HCT116 (cell line): ENCODE results near the gene LGMN. TPM values are rescaled to one million over a fixed set of nuclear protein-coding genes. Genes with fewer than 3 reads are reported as not detected.

ENCODE experiments used
- ATAC-seq: fragments of 200-7000 bp; cut with Tn5 transposase; 2 replicates; pipeline ENCODE4 v1.9.1; 2020; ENCODE audit warnings: mild to moderate bottlenecking, moderate library complexity
- BruUV-seq: library from RNA; stranded (reverse); fragments of 400-500 nt; replicated peaks from 2 replicates; lab custom pipeline; 2021; lab: Mats Ljungman, UMichigan
- CTCF ChIA-PET: fragments of 300-600 bp; sonication (Branson Sonifier 250); formaldehyde crosslinking; loops from one replicate; lab custom pipeline; 2021; ENCODE audit warnings: antibody characterized with exemption; lab: Charles Lee
- POLR2A ChIA-PET: fragments of 300-600, 350-600 bp; sonication (Branson Sonifier 250); formaldehyde crosslinking; loops from one replicate; lab custom pipeline; 2021; ENCODE audit warnings: antibody characterized with exemption; lab: Charles Lee
- RAD21 ChIA-PET, 2 experiments: fragments of 300-600 bp; sonication (Branson Sonifier 250); formaldehyde crosslinking; loops; one replicate each; lab custom pipeline; 2023; ENCODE audit warnings: low total read pairs in 2 of 2; ENCODE audit not compliant: uncharacterized antibody in 2 of 2, unreplicated experiment in 2 of 2, low non-redundant PET in 1 of 2; lab: Charles Lee
- DNase-seq: peaks from one replicate; pipeline ENCODE4 v3.0.0-alpha.2; 2010; ENCODE audit warnings: low read depth, low spot score
- H2AFZ ChIP-seq: fragments of 200-600 bp; shearing (Covaris generic), sonication (generic); 2 replicates; pipeline ENCODE4 v1.6.1; 2017; ENCODE audit warnings: low read depth, mixed run types, mixed read lengths, antibody characterized with exemption, low read length; ENCODE audit not compliant: poor library complexity, severe bottlenecking
- H3K27ac ChIP-seq: 2 replicates; pipeline ENCODE4 v1.5.1; 2012; ENCODE audit warnings: low read depth, low read length
- H3K27me3 ChIP-seq: fragments of 200-600 bp; sonication (generic); 2 replicates; pipeline ENCODE4 v1.6.1; 2016; ENCODE audit warnings: mixed run types, low read length, mixed read lengths; ENCODE audit not compliant: insufficient read depth
- H3K36me3 ChIP-seq, 2 experiments: fragments of 200-500 bp in 1 of 2; fragments of 200-600 bp in 1 of 2; sonication (Bioruptor generic) in 1 of 2; sonication (generic) in 1 of 2; 2 replicates each; pipeline versions ENCODE4 v1.5.1 to v1.6.1; 2014 to 2016; ENCODE audit warnings: low read length in 2 of 2, inconsistent platforms in 1 of 2, mixed read lengths in 1 of 2, mixed run types in 1 of 2; ENCODE audit not compliant: insufficient read depth in 2 of 2, control insufficient read depth in 1 of 2
- H3K4me1 ChIP-seq, 2 experiments: fragments of 200-600 bp in 1 of 2; sonication (generic) in 1 of 2; 2 replicates each; pipeline versions ENCODE4 v1.5.1 to v1.6.1; 2012 to 2017; ENCODE audit warnings: low read length in 2 of 2, inconsistent platforms in 1 of 2, mild to moderate bottlenecking in 1 of 2, mixed read lengths in 1 of 2, mixed run types in 1 of 2, moderate library complexity in 1 of 2; ENCODE audit not compliant: insufficient read depth in 2 of 2, control insufficient read depth in 1 of 2
- H3K4me2 ChIP-seq: fragments of 200-600 bp; sonication (generic); 2 replicates; pipeline ENCODE4 v1.6.1; 2017; ENCODE audit warnings: mixed run types, low read length, mixed read lengths
- H3K4me3 ChIP-seq, 2 experiments: fragments of 200-600 bp in 1 of 2; sonication (generic) in 1 of 2; replicated peaks in 1 of 2; 2 replicates each; pipeline ENCODE4 v1.5.1; 2011 to 2016; ENCODE audit warnings: low read length in 2 of 2, control low read depth in 1 of 2, low read depth in 1 of 2, mild to moderate bottlenecking in 1 of 2, mixed read lengths in 1 of 2, mixed run types in 1 of 2
- H3K79me2 ChIP-seq: fragments of 200-600 bp; sonication (generic); 2 replicates; pipeline ENCODE4 v1.6.1; 2017; ENCODE audit warnings: mild to moderate bottlenecking, mixed run types, low read length, moderate library complexity, mixed read lengths; ENCODE audit not compliant: insufficient read depth
- H3K9ac ChIP-seq: fragments of 200-600 bp; sonication (generic); 2 replicates; pipeline ENCODE4 v1.6.1; 2016; ENCODE audit warnings: low read length, mixed read lengths
- H3K9me2 ChIP-seq: fragments of 200-600 bp; sonication (generic), shearing (Covaris generic); 2 replicates; pipeline ENCODE4 v1.6.1; 2017; ENCODE audit warnings: mixed run types, mild to moderate bottlenecking, moderate library complexity; ENCODE audit not compliant: insufficient read depth
- H3K9me3 ChIP-seq, 2 experiments: fragments of 200-500 bp in 1 of 2; fragments of 200-600 bp in 1 of 2; sonication (Bioruptor generic) in 1 of 2; sonication (generic) in 1 of 2; 2 replicates each; pipeline ENCODE4 v1.6.1; 2014 to 2017; ENCODE audit warnings: low read length in 2 of 2, mixed read lengths in 2 of 2, inconsistent platforms in 1 of 2, low read depth in 1 of 2, mild to moderate bottlenecking in 1 of 2, mixed run types in 1 of 2, moderate library complexity in 1 of 2; ENCODE audit not compliant: control insufficient read depth in 1 of 2, insufficient read depth in 1 of 2
- H4K20me1 ChIP-seq: fragments of 200-600 bp; sonication (generic), shearing (Covaris generic); 2 replicates; pipeline ENCODE4 v1.6.1; 2017; ENCODE audit warnings: mixed run types, mild to moderate bottlenecking, moderate library complexity; ENCODE audit not compliant: insufficient read depth
- ATF3 ChIP-seq: IDR thresholded peaks from 2 replicates; pipeline ENCODE4 v1.6.1; 2012
- CBX3 ChIP-seq: IDR thresholded peaks from 2 replicates; pipeline ENCODE4 v1.6.1; 2012; ENCODE audit warnings: low read depth
- CEBPB ChIP-seq: IDR thresholded peaks from 2 replicates; pipeline ENCODE4 v1.6.1; 2012; ENCODE audit warnings: low read depth
- CTCF ChIP-seq, 3 experiments: fragments of 200-600 bp in 1 of 3; sonication (generic) in 1 of 3; IDR thresholded peaks in 2 of 3; conservative IDR thresholded peaks in 1 of 3; 2 replicates each; pipeline ENCODE4 v1.5.1; 2012 to 2017; ENCODE audit warnings: low read depth in 2 of 3, low read length in 2 of 3, antibody characterized with exemption in 1 of 3, borderline replicate concordance in 1 of 3, control low read depth in 1 of 3, mild to moderate bottlenecking in 1 of 3, mixed read lengths in 1 of 3, mixed run types in 1 of 3, moderate library complexity in 1 of 3; ENCODE audit not compliant: insufficient read depth in 1 of 3
- EGR1 ChIP-seq: IDR thresholded peaks from 2 replicates; pipeline ENCODE4 v1.6.1; 2012; ENCODE audit warnings: low read depth
- ELF1 ChIP-seq: IDR thresholded peaks from 2 replicates; pipeline ENCODE4 v1.6.1; 2012; ENCODE audit warnings: low read depth, borderline replicate concordance
- EZH2 ChIP-seq: fragments of 200-600 bp; sonication (generic); IDR thresholded peaks from 2 replicates; pipeline ENCODE4 v1.6.1; 2017; ENCODE audit warnings: antibody characterized with exemption, mixed run types
- EZH2phosphoT487 ChIP-seq: fragments of 200-600 bp; IDR thresholded peaks from 2 replicates; pipeline ENCODE4 v1.6.1; 2018; ENCODE audit warnings: antibody characterized with exemption, borderline replicate concordance
- JUND ChIP-seq: IDR thresholded peaks from 2 replicates; pipeline ENCODE4 v1.6.1; 2012
- POLR2A ChIP-seq: IDR thresholded peaks from 2 replicates; pipeline ENCODE4 v1.7.0; 2011; ENCODE audit warnings: borderline replicate concordance; ENCODE audit not compliant: insufficient read depth, insufficient read length; ENCODE audit errors: extremely low read depth
- POLR2AphosphoS5 ChIP-seq: IDR thresholded peaks from 2 replicates; pipeline ENCODE4 v1.6.1; 2011; ENCODE audit warnings: mild to moderate bottlenecking, low read depth, low read length, moderate library complexity
- RAD21 ChIP-seq: IDR thresholded peaks from 2 replicates; pipeline ENCODE4 v1.6.1; 2012; ENCODE audit warnings: low read depth, mild to moderate bottlenecking
- REST ChIP-seq: IDR thresholded peaks from 2 replicates; pipeline ENCODE4 v1.6.1; 2012; ENCODE audit warnings: low read depth
- SIN3A ChIP-seq: IDR thresholded peaks from 2 replicates; pipeline ENCODE4 v1.6.1; 2012; ENCODE audit warnings: low read depth
- SRF ChIP-seq: IDR thresholded peaks from 2 replicates; pipeline ENCODE4 v1.6.1; 2012; ENCODE audit warnings: low read depth
- TCF7L2 ChIP-seq: IDR thresholded peaks from 2 replicates; pipeline ENCODE4 v1.7.0; 2011; ENCODE audit warnings: borderline replicate concordance, inconsistent platforms; ENCODE audit not compliant: insufficient read depth, insufficient read length; ENCODE audit errors: extremely low read depth
- YY1 ChIP-seq: IDR thresholded peaks from 2 replicates; pipeline ENCODE4 v1.6.1; 2011; ENCODE audit warnings: low read length, low read depth, moderate library complexity, mild to moderate bottlenecking; ENCODE audit not compliant: insufficient replicate concordance; ENCODE audit errors: extremely low read depth
- ZBTB33 ChIP-seq: IDR thresholded peaks from 2 replicates; pipeline ENCODE4 v1.6.1; 2011; ENCODE audit warnings: mild to moderate bottlenecking, low read length, moderate library complexity; ENCODE audit not compliant: insufficient replicate concordance; ENCODE audit errors: extremely low read depth
- ZNF274 ChIP-seq: fragments of 200-500 bp; sonication (Bioruptor generic); IDR thresholded peaks from 2 replicates; pipeline ENCODE4 v1.6.1; 2014; ENCODE audit warnings: mild to moderate bottlenecking, low read depth, low read length, inconsistent platforms
- intact Hi-C: fragments of 100-400 bp; cut with micrococcal nuclease; formaldehyde crosslinking; loops from 2 replicates; pipeline ENCODE4 v1.10.0; 2022
- total RNA-seq: library from RNA; stranded (reverse); gene quantifications from one replicate; pipeline ENCODE4 v1.2.1, GENCODE V29; 2021; ENCODE audit not compliant: unreplicated experiment

The LGMN gene
- total RNA-seq, 1 experiment from 2014 or later = 44.9 TPM

- H4K20me1 ChIP-seq = no peaks in the 10 kb centered on the region
- H3K27me3 ChIP-seq = no peaks in the 10 kb centered on the region
- no peaks in the 10 kb centered on the region for H3K79me2 ChIP-seq
- no TSS peak for BruUV-seq
- H3K36me3 ChIP-seq = peaks cover 2 to 15% of the 10 kb centered on the region in 2 experiments; a peak in 1 of 4 replicates
- ChIA-PET CTCF (no interaction called here), POLR2A (no interaction called here), RAD21 (no interaction called here)
- no peaks in the 10 kb centered on the region for H3K9me2 ChIP-seq
- H3K27ac ChIP-seq = no peak overlapping the region
- H3K4me2 ChIP-seq = no peak overlapping the region
- intact Hi-C loops = no loop called here
- ATAC-seq (no peak), DNase-seq (no peak)
- TF ChIP-seq ATF3 = no peak
- no peak for TF ChIP-seq REST
- no peak for TF ChIP-seq CEBPB
- no peak for TF ChIP-seq JUND
- TF ChIP-seq CBX3 = no peak
- no peak for TF ChIP-seq ZNF274
- TF ChIP-seq TCF7L2 = no peak
- TF ChIP-seq POLR2AphosphoS5 = no peak
- no peak for TF ChIP-seq ELF1
- TF ChIP-seq EZH2 = no peak
- TF ChIP-seq YY1 = no peak
- TF ChIP-seq CTCF (IDR thresholded peaks at IDR 0.05 in 2 of 3, conservative IDR thresholded peaks at IDR 0.05 in 1 of 3; ENCODE audit: borderline replicate concordance in 1 of 3, insufficient read depth in 1 of 3, low read depth in 2 of 3, low read length in 2 of 3) = no peak
- TF ChIP-seq RAD21 = no peak
- no peak for TF ChIP-seq EZH2phosphoT487
- TF ChIP-seq EGR1 = no peak
- no peak for TF ChIP-seq SIN3A
- TF ChIP-seq SRF = no peak
- no peak for TF ChIP-seq ZBTB33
- TF ChIP-seq POLR2A = no peak
- peaks cover 2 to 10% of the 10 kb centered on the region in 2 experiments; a peak in 2 of 4 replicates for H3K4me1 ChIP-seq
- H3K9ac ChIP-seq = no peak overlapping the region
- H3K9me3 ChIP-seq = no peaks in the 10 kb centered on the region
- H2AFZ ChIP-seq = no peak overlapping the region
- H3K4me3 ChIP-seq = no peak overlapping the region
Observed at GRCh38 chr14:92676403-92677086, 71.9 kb downstream of the LGMN start.
